K562 (cell line): ENCODE measurements around the gene BLCAP.

ENCODE experiments used
- CBFB ChIP-seq: sonication (generic); formaldehyde crosslinking; IDR thresholded peaks from 2 replicates; pipeline ENCODE4 v1.4.0; 2020; ENCODE audit warnings: mild to moderate bottlenecking, missing genetic modification reagents
- FOXJ3 ChIP-seq: sonication (generic); formaldehyde crosslinking; IDR thresholded peaks from 2 replicates; pipeline ENCODE4 v1.4.0; 2020; ENCODE audit warnings: mild to moderate bottlenecking, missing genetic modification reagents
- FOXP1 ChIP-seq: sonication (generic); formaldehyde crosslinking; IDR thresholded peaks from 2 replicates; pipeline ENCODE4 v1.8.0; 2022; ENCODE audit warnings: mild to moderate bottlenecking, missing genetic modification reagents
- GABPB1 ChIP-seq: sonication (generic); formaldehyde crosslinking; IDR thresholded peaks from 2 replicates; pipeline ENCODE4 v1.8.0; 2022; ENCODE audit warnings: mild to moderate bottlenecking, missing genetic modification reagents
- HCFC1 ChIP-seq: IDR thresholded peaks from 2 replicates; pipeline ENCODE4 v1.6.1; 2012; ENCODE audit warnings: low read depth, low read length, improper control_type of control experiment
- RBM15 ChIP-seq: fragments of 200-400 bp; formaldehyde crosslinking; IDR thresholded peaks from 2 replicates; pipeline ENCODE4 v1.6.1; 2018; ENCODE audit warnings: mild to moderate bottlenecking, low read length, moderate library complexity; ENCODE audit not compliant: insufficient read depth
- TBL1XR1 ChIP-seq, 2 experiments: IDR thresholded peaks; 2 replicates each; pipeline ENCODE4 v1.6.1; 2012; ENCODE audit warnings: improper control_type of control experiment in 2 of 2, low read length in 2 of 2, mild to moderate bottlenecking in 1 of 2
- THAP7 ChIP-seq: fragments of 250-450 bp; sonication (Bioruptor Pico); IDR thresholded peaks from 2 replicates; pipeline ENCODE4 v1.5.0; 2021
- ZC3H4 ChIP-seq: sonication (generic); formaldehyde crosslinking; IDR thresholded peaks from 2 replicates; pipeline ENCODE4 v1.9.0; 2021; ENCODE audit warnings: missing genetic modification reagents, borderline replicate concordance
- ZNF274 ChIP-seq: IDR thresholded peaks from 2 replicates; pipeline ENCODE4 v1.6.1; 2011; ENCODE audit warnings: low read depth, mild to moderate bottlenecking, low read length, moderate library complexity, borderline replicate concordance
- TF ChIP-seq, protein P1 (sequence below), 3 experiments: IDR thresholded peaks in 2 of 3; conservative IDR thresholded peaks in 1 of 3; 2 replicates each; pipeline ENCODE4 v1.5.1; 2011 to 2012; ENCODE audit warnings: low read length in 3 of 3, mild to moderate bottlenecking in 3 of 3, control low read depth in 2 of 3, improper control_type of control experiment in 1 of 3, inconsistent platforms in 1 of 3, low read depth in 1 of 3, mixed read lengths in 1 of 3, moderate library complexity in 1 of 3; ENCODE audit not compliant: insufficient read depth in 2 of 3
- TF ChIP-seq, protein P2 (sequence below): fragments of 450-650 bp; formaldehyde crosslinking; IDR thresholded peaks from 2 replicates; pipeline ENCODE4 v1.4.0; 2022; ENCODE audit warnings: mild to moderate bottlenecking, moderate library complexity

DNA sequence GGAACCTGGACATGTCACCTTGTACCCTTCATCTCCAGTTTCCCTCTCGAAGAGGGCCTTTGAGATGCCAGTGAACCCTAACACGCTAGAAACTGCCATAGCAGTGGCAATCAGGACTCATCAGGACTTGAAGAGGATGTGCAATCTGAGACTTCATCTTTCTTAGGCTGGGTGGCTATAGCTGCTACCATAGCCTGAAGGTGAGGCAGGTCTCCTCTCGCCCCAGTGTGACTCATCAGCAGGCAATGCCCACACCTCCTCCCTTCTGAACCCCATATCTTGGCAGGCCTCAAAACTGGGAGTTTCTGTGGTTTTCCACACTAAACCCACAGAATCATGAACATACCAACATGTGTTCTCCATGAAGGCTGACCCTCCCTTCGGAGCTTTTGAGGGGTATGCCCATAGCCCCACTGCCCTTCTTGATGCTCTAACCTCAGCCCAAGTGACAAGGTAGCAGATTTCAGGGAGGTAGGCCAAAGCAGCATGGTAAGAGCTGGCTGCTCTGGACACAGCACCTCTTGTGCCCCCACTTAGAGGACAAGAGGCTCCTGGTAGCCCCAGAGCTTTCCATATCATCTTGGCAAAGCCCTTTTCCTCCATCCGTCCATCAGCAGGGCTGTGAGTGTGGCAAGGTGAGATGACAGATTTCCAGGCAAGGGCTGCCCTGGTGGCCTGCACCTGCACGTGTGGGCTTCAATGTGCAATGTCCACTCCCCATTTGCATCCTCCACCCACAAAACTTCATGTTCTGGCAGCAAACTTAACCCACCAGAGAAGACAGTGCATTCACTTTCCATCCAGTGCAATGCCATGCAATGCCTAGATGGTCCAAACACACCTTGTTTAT lies 2.6 kb downstream of the BLCAP start:
- TF ChIP-seq GABPB1 (CRISPR knock-in tag) (no peak), RBM15 (no peak), THAP7 (CRISPR knock-in tag) (no peak), ZC3H4 (CRISPR knock-in tag) (no peak), HCFC1 (no peak), FOXJ3 (CRISPR knock-in tag) (no peak), CBFB (no peak), ZNF274 (no peak), TBL1XR1 (IDR thresholded peaks at IDR 0.05; ENCODE audit: low read length in 2 of 2) (no peak), FOXP1 (CRISPR knock-in tag) (no peak)
- TF ChIP-seq, protein P1, sequence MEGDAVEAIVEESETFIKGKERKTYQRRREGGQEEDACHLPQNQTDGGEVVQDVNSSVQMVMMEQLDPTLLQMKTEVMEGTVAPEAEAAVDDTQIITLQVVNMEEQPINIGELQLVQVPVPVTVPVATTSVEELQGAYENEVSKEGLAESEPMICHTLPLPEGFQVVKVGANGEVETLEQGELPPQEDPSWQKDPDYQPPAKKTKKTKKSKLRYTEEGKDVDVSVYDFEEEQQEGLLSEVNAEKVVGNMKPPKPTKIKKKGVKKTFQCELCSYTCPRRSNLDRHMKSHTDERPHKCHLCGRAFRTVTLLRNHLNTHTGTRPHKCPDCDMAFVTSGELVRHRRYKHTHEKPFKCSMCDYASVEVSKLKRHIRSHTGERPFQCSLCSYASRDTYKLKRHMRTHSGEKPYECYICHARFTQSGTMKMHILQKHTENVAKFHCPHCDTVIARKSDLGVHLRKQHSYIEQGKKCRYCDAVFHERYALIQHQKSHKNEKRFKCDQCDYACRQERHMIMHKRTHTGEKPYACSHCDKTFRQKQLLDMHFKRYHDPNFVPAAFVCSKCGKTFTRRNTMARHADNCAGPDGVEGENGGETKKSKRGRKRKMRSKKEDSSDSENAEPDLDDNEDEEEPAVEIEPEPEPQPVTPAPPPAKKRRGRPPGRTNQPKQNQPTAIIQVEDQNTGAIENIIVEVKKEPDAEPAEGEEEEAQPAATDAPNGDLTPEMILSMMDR (IDR thresholded peaks at IDR 0.05 in 2 of 3, conservative IDR thresholded peaks at IDR 0.05 in 1 of 3; ENCODE audit: insufficient read depth in 2 of 3, low read depth in 1 of 3, low read length in 3 of 3) = no peak
- TF ChIP-seq, protein P2, sequence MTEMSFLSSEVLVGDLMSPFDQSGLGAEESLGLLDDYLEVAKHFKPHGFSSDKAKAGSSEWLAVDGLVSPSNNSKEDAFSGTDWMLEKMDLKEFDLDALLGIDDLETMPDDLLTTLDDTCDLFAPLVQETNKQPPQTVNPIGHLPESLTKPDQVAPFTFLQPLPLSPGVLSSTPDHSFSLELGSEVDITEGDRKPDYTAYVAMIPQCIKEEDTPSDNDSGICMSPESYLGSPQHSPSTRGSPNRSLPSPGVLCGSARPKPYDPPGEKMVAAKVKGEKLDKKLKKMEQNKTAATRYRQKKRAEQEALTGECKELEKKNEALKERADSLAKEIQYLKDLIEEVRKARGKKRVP (CRISPR knock-in tag) = no peak
